ENCODE results near the gene NISCH. TPM values are rescaled to one million over a fixed set of nuclear protein-coding genes. Genes with fewer than 3 reads are reported as not detected.

The NISCH gene
- total and polyA plus RNA-seq, 2 donors (not counting 1 experiment from before 2014, with no cell fraction given), result 31.1 to 69.9 TPM

- H3K9ac ChIP-seq (ENCODE audit: insufficient read depth, low read length), result no peak overlapping the region
- no peaks in the 10 kb centered on the region for H3K27me3 ChIP-seq (ENCODE audit: control insufficient read depth, insufficient read depth, low read length)
- no peak overlapping the region for H3K27ac ChIP-seq (ENCODE audit: insufficient read depth, low read length)
- no peaks in the 10 kb centered on the region for H4K20me1 ChIP-seq (ENCODE audit: control insufficient read depth, extremely low read depth, insufficient read depth, low read length)
- H2AFZ ChIP-seq (ENCODE audit: low read length), result no peak overlapping the region
- H3K9me3 ChIP-seq (ENCODE audit: control insufficient read depth, insufficient read depth, low read depth, low read length), result no peaks in the 10 kb centered on the region
- DNase-seq (ENCODE audit: low read depth in 2 of 2), result no peak
- H3K79me2 ChIP-seq (ENCODE audit: control insufficient read depth, insufficient read depth, low read length), result no peaks in the 10 kb centered on the region
- no peak overlapping the region for H3K4me2 ChIP-seq (ENCODE audit: extremely low read depth, insufficient read depth, low read length)
- H3K4me1 ChIP-seq (ENCODE audit: control insufficient read depth, extremely low read depth, insufficient read depth, low read length), result no peaks in the 10 kb centered on the region
- H3K36me3 ChIP-seq (ENCODE audit: control insufficient read depth, insufficient read depth, low read length), result no peaks in the 10 kb centered on the region
- TF ChIP-seq EZH2 (IDR thresholded peaks at IDR 0.05; ENCODE audit: low read length, missing control alignments), result no peak
- TF ChIP-seq CTCF (conservative IDR thresholded peaks at IDR 0.05 in 1 of 2, IDR thresholded peaks at IDR 0.05 in 1 of 2; ENCODE audit: low read depth in 1 of 2, low read length in 2 of 2), result no peak
- H3K4me3 ChIP-seq (replicated peaks in 1 of 4; ENCODE audit: control extremely low read depth in 1 of 4, insufficient read depth in 1 of 4, low read depth in 3 of 4, low read length in 4 of 4), result no peak overlapping the region
These were observed 51.0 kb downstream of the NISCH start for GRCh38 chr3:52506266-52506966.

- Histone ChIP-seq H3K36me3 (ENCODE audit: control insufficient read depth, insufficient read depth, low read length) (no peaks in the 10 kb centered on the region), H4K20me1 (ENCODE audit: control insufficient read depth, extremely low read depth, insufficient read depth, low read length) (no peaks in the 10 kb centered on the region), H3K27me3 (ENCODE audit: control insufficient read depth, insufficient read depth, low read length) (no peaks in the 10 kb centered on the region), H3K4me1 (ENCODE audit: control insufficient read depth, extremely low read depth, insufficient read depth, low read length) (no peaks in the 10 kb centered on the region), H3K79me2 (ENCODE audit: control insufficient read depth, insufficient read depth, low read length) (no peaks in the 10 kb centered on the region), H3K9me3 (ENCODE audit: control insufficient read depth, insufficient read depth, low read depth, low read length) (no peaks in the 10 kb centered on the region), H3K27ac (ENCODE audit: insufficient read depth, low read length) (no peak overlapping the region), H2AFZ (ENCODE audit: low read length) (no peak overlapping the region), H3K4me3 (replicated peaks in 1 of 4; ENCODE audit: control extremely low read depth in 1 of 4, insufficient read depth in 1 of 4, low read depth in 3 of 4, low read length in 4 of 4) (no peak overlapping the region), H3K4me2 (ENCODE audit: extremely low read depth, insufficient read depth, low read length) (no peak overlapping the region), H3K9ac (ENCODE audit: insufficient read depth, low read length) (no peak overlapping the region)
- peak; percentile 49 to 67 for DNase-seq (ENCODE audit: low read depth in 2 of 2)
- TF ChIP-seq CTCF (conservative IDR thresholded peaks at IDR 0.05 in 1 of 2, IDR thresholded peaks at IDR 0.05 in 1 of 2; ENCODE audit: low read depth in 1 of 2, low read length in 2 of 2) (no peak), EZH2 (IDR thresholded peaks at IDR 0.05; ENCODE audit: low read length, missing control alignments) (no peak)
These were observed 52.0 kb downstream of the NISCH start for GRCh38 chr3:52507359-52507758.

- Histone ChIP-seq H3K9me3 (ENCODE audit: control insufficient read depth, insufficient read depth, low read depth, low read length) (no peaks in the 10 kb centered on the region), H4K20me1 (ENCODE audit: control insufficient read depth, extremely low read depth, insufficient read depth, low read length) (no peaks in the 10 kb centered on the region), H2AFZ (ENCODE audit: low read length) (no peak overlapping the region), H3K4me3 (replicated peaks in 1 of 4; ENCODE audit: control extremely low read depth in 1 of 4, insufficient read depth in 1 of 4, low read depth in 3 of 4, low read length in 4 of 4) (no peak overlapping the region), H3K4me1 (ENCODE audit: control insufficient read depth, extremely low read depth, insufficient read depth, low read length) (no peaks in the 10 kb centered on the region), H3K27ac (ENCODE audit: insufficient read depth, low read length) (no peak overlapping the region), H3K36me3 (ENCODE audit: control insufficient read depth, insufficient read depth, low read length) (no peaks in the 10 kb centered on the region), H3K27me3 (ENCODE audit: control insufficient read depth, insufficient read depth, low read length) (peaks cover 8% of the 10 kb centered on the region), H3K79me2 (ENCODE audit: control insufficient read depth, insufficient read depth, low read length) (no peaks in the 10 kb centered on the region), H3K9ac (ENCODE audit: insufficient read depth, low read length) (no peak overlapping the region), H3K4me2 (ENCODE audit: extremely low read depth, insufficient read depth, low read length) (no peak overlapping the region)
- DNase-seq (ENCODE audit: low read depth in 2 of 2), result no peak
- TF ChIP-seq CTCF (conservative IDR thresholded peaks at IDR 0.05 in 1 of 2, IDR thresholded peaks at IDR 0.05 in 1 of 2; ENCODE audit: low read depth in 1 of 2, low read length in 2 of 2), result no peak
- TF ChIP-seq EZH2 (IDR thresholded peaks at IDR 0.05; ENCODE audit: low read length, missing control alignments), result no peak
These were observed 54.4 kb downstream of the NISCH start for GRCh38 chr3:52509753-52510328.
